Activated naive CD4-positive, alpha-beta T cell treated with anti-CD3 and anti-CD28 coated beads, Interleukin-2, amount 50 U/mL, for 72 hours (primary cell): ENCODE data around the gene CD55. TPM values are rescaled to one million over a fixed set of nuclear protein-coding genes. Genes with fewer than 3 reads are reported as not detected.
"Not testable (repeated sequence)": the region's sequence is repeated elsewhere in the genome, so short reads cannot be mapped to it uniquely, and the experiment has no call there.

Experiments used
- ATAC-seq, 2 donors: fragments of 150-1000 bp; cut with Tn5 transposase; 2 replicates each; pipeline ENCODE4 v1.10.0; 2021; ENCODE audit warnings: mild to moderate bottlenecking in 2 of 2, moderate library complexity in 2 of 2
- DNase-seq, 2 donors: peaks; one replicate each; pipeline ENCODE4 v3.0.0; 2021 to 2022; ENCODE audit warnings: low spot score in 2 of 2
- H3K27ac Mint-ChIP-seq, 2 donors: one replicate each; pipeline ENCODE4 v1.8.0; 2022; ENCODE audit warnings: mild to moderate bottlenecking in 2 of 2, mixed read lengths in 2 of 2
- H3K36me3 Mint-ChIP-seq, 2 donors: one replicate each; pipeline ENCODE4 v1.8.0; 2022; ENCODE audit warnings: mixed read lengths in 2 of 2
- H3K9me3 Mint-ChIP-seq, 2 donors: one replicate each; pipeline ENCODE4 v1.8.0; 2022; ENCODE audit warnings: mixed read lengths in 2 of 2
- total RNA-seq, 2 donors: library from RNA; stranded (reverse); gene quantifications; one replicate each; pipeline ENCODE4 v1.2.3, GENCODE V29; 2022

Gene CD55
- total RNA-seq, 2 donors from 2014 or later, result 55.1 to 141 TPM

- H3K36me3 Mint-ChIP-seq, result peaks cover under 1 to 5% of the 10 kb centered on the region in 2 donors
- ATAC-seq (no peak), DNase-seq (no peak)
- H3K27ac Mint-ChIP-seq, result no peak overlapping the region
- H3K9me3 Mint-ChIP-seq, result peaks cover 4% of the 10 kb centered on the region in 2 donors
Observed at GRCh38 chr1:207316622-207317391, 4.7 kb upstream of the CD55 start.

GRCh38 chr1:207317561-207317960, 3.9 kb upstream of the CD55 start:
- Mint-ChIP-seq H3K27ac (no peak overlapping the region), H3K9me3 (peaks cover 4% of the 10 kb centered on the region in 2 donors), H3K36me3 (peaks cover 8 to 11% of the 10 kb centered on the region in 2 donors)
- ATAC-seq, result no peak
- no peak for DNase-seq

GRCh38 chr1:207318072-207318619, 3.3 kb upstream of the CD55 start:
- DNase-seq (no peak), ATAC-seq (no peak)
- Mint-ChIP-seq H3K27ac (no peak overlapping the region), H3K36me3 (peaks cover 10 to 12% of the 10 kb centered on the region in 2 donors), H3K9me3 (peaks cover 4% of the 10 kb centered on the region in 2 donors)

- DNase-seq, result no peak
- peaks cover 4% of the 10 kb centered on the region in 2 donors for H3K9me3 Mint-ChIP-seq
- no peak for ATAC-seq
- no peak overlapping the region for H3K27ac Mint-ChIP-seq
- peaks cover 17 to 22% of the 10 kb centered on the region in 2 donors for H3K36me3 Mint-ChIP-seq
Observed at GRCh38 chr1:207319199-207319598, 2.3 kb upstream of the CD55 start.

DNA sequence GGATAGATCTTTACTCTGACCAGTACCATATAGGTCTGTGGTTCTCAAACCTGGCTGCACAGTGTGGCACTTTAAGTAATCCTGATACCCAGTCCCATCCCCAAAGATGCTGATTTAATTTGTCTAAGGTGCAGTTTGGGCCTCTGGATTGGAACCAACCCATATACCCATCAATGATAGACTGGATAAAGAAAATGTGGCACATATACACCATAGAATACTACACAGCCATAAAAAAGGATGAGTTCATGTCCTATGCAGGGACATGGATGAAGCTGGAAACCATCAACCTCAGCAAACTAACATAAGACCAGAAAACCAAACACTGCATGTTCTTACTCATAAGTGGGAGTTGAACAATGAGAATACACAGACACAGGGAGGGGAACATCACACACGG, 1.4 kb upstream of the CD55 start:
- peak overlapping the region in 1 of 2 donors; percentile 99 for H3K27ac Mint-ChIP-seq
- peaks cover 17 to 25% of the 10 kb centered on the region in 2 donors for H3K36me3 Mint-ChIP-seq
- H3K9me3 Mint-ChIP-seq, DNase-seq, ATAC-seq: not testable (repeated sequence)

GRCh38 chr1:207321790-207322645, 540 bp downstream of the CD55 start:
- H3K27ac Mint-ChIP-seq, result peak overlapping the region; percentile 99 to 100
- peaks cover 27 to 33% of the 10 kb centered on the region in 2 donors for H3K36me3 Mint-ChIP-seq
- no peak for DNase-seq
- H3K9me3 Mint-ChIP-seq, result no peaks in the 10 kb centered on the region
- ATAC-seq, result no peak

DNA sequence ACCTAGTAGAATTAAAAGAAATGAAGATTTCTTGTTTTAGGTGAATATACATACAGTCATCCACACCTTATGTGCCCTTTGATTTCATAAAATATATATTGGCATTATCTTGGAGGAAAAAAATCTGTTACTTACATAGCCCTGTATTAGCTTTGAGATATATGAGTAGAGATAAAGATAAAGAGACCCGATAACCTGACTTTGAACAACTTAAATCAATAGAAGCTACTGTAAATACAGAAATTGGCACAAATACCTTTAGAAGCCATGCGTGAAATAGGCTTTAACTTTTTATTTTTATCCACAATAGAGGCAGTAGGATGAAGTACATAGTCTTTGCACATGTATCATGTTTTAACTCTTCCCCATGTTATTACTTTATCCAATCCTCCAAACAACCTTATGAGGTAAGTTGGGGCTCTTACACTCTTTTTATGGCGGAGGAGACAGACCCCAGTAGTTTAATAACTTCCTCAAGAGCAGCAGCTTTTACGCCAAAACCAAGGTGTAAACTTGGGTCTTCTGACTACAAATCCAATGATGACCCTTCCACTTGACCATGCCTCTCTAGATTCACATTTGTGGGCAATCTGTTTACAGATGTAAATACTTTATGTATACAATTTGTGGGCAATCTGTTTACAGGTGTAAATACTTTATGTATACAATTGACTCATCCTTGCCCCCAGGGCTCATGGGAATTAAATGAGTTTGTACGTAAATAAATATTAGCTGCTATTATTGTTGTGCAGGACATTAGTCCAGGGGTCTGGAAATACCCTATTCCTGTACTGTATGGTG, 2.1 kb downstream of the CD55 start:
- no peaks in the 10 kb centered on the region for H3K9me3 Mint-ChIP-seq
- H3K27ac Mint-ChIP-seq, result peak overlapping the region in 1 of 2 donors; percentile 51
- no peak for DNase-seq
- no peak for ATAC-seq
- H3K36me3 Mint-ChIP-seq, result peaks cover 44 to 49% of the 10 kb centered on the region in 2 donors

DNA sequence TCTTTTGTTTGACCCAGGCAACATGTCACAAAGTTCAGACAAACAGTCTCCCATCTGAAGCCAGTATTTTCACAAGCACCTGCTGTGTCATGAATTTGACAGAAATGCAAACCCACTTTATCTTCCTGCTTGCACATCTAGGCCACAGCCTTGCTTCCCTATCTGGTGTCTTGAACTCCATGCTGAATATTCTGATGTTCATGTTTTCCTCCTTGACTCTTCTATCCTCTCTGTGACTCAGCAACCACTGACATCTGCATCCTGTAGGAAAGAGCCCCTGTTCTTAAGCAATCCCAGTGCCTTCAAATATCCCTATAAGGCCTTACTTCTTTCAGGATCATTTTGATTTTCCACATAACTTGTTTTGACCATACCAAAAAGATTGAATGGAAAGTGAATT, 6.5 kb downstream of the CD55 start:
- Mint-ChIP-seq H3K36me3 (peaks cover 58 to 74% of the 10 kb centered on the region in 2 donors), H3K27ac (peak overlapping the region; percentile 26 to 72), H3K9me3 (peaks cover 2 to 5% of the 10 kb centered on the region in 2 donors)
- ATAC-seq, result peak in 1 of 2 donors; percentile 48
- DNase-seq, result no peak

GRCh38 chr1:207328908-207329440, 7.5 kb downstream of the CD55 start:
- H3K36me3 Mint-ChIP-seq, result peaks cover 62 to 76% of the 10 kb centered on the region in 2 donors
- H3K9me3 Mint-ChIP-seq, result peaks cover 12 to 14% of the 10 kb centered on the region in 2 donors
- H3K27ac Mint-ChIP-seq, result peak overlapping the region; percentile 12 to 26
- DNase-seq, result no peak
- peak; percentile 14 to 29 for ATAC-seq

DNA sequence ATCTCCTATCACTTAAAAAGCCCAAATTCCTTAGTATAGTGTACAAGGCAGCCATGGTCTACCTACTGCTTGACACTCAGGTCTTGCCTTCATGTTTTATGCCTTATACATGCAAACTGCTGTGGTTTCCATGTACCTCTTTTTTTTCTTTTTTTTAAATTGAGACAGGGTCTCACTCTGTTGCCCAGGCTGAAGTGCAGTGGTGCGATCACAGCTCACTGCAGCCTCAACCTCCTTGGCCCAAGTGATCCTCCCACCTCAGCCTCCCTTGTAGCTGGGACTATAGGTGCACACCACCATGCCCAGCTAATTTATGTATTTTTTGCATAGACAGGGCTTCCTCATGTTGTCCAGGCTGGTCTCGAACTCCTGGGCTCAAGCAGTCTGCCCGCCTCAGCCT, 8.0 kb downstream of the CD55 start:
- H3K9me3 Mint-ChIP-seq, result peaks cover 12 to 18% of the 10 kb centered on the region in 2 donors
- peak overlapping the region; percentile 12 to 26 for H3K27ac Mint-ChIP-seq
- peaks cover 65 to 76% of the 10 kb centered on the region in 2 donors for H3K36me3 Mint-ChIP-seq
- DNase-seq (no peak), ATAC-seq (peak in 1 of 2 donors; percentile 10)

DNA sequence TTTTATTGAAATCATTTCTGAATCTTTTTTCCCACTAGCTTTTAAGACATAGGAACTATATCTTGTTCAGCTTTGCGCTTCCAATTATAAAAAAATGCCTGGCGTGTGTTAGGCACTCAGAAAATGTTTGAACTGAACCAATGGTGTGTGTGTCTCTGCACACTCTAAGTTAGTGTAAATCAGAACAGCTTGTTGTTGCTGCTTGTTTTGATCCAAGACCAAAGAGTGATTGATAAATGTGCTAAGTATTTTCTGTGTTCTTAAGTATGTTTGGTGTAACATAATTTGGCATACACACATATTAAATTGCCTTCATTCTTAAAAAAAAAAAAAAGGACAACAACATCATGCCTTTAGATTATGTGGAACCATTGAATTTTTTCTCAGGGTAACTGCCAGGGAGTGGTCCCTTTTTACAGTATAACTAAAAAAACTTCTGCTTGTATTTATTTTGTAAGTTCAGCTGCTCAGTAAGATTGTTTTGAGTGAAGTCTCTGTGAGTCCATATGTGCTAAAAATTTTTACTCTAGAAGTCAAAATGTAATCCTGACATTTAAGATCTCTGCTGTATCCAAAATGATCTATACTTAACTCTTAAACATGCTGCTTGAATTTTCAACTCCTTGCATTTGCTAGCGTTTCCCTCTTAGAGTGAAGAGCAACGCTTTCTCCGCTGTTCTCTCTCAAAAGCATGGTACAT, 8.7 kb downstream of the CD55 start:
- peaks cover 67 to 81% of the 10 kb centered on the region in 2 donors for H3K36me3 Mint-ChIP-seq
- peak in 1 of 2 donors; percentile 19 for ATAC-seq
- peaks cover 12 to 21% of the 10 kb centered on the region in 2 donors for H3K9me3 Mint-ChIP-seq
- no peak for DNase-seq
- peak overlapping the region in 1 of 2 donors; percentile 37 for H3K27ac Mint-ChIP-seq

DNA sequence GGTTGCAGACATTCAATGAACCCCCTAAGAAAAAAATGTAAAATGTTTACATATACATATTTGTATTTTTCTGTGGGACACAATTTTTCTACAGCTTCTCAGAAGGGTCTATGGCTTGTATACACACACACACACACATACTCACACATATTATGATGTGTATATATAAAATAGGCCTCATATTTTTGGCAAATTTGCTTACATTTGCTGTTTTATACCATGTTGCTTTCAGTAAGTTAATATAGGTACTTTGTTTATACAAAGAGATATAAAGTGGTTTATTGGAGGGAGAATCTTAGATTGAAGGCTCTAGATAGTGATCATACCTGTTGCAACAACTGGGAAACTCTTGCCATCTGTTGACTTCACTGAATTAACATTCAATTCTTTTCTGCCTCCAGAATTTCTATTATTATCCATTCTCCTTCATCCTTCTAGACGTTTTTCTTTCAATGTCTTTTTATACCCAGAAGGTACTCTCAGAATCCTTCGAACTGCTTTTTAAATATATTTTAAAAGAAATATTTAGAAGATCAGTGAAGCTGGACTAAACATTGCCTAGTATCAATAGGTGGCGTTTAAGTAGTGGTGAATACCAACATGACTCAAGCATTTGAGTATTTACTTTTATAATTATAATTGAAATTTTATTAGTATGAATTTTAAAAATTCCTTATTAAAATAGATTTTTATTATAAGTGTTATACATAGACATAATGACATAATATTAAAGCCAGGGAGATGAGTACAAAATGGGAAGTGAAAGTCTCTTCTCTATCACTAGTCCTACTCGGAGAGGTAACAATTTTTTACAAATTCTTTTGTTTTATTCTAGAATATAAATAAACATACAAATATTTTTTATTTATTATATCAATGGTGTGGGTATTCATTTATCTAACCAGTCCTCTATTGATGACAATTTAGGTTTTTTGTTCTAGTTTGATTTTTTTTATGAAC, 10.2 kb downstream of the CD55 start:
- Mint-ChIP-seq H3K9me3 (peaks cover 12 to 21% of the 10 kb centered on the region in 2 donors), H3K36me3 (peaks cover 60 to 78% of the 10 kb centered on the region in 2 donors), H3K27ac (no peak overlapping the region)
- ATAC-seq (no peak), DNase-seq (no peak)

- ATAC-seq (no peak), DNase-seq (no peak)
- Mint-ChIP-seq H3K9me3 (peaks cover 12 to 21% of the 10 kb centered on the region in 2 donors), H3K36me3 (peaks cover 53 to 77% of the 10 kb centered on the region in 2 donors), H3K27ac (peak overlapping the region; percentile 52 to 56)
Observed at GRCh38 chr1:207333009-207333600, 11.6 kb downstream of the CD55 start.

DNA sequence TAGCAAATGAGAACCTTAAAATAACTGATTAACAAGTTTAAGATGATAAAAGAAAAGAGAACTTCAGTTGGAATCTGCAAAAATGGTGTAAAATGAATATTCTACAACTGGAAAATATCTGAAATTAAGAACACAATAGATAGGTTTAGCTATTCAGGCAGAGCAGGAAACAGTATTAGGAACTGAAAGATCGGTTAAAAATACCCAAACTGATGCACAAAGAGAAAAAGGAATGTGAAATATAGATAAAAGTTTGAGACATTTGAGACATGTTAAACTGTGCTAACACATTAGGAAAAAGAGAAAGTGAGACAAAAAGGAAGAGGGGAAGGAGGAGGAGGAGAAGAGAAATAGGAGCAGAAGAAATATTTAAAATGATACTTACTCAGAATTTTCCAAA, 12.1 kb downstream of the CD55 start:
- Mint-ChIP-seq H3K27ac (peak overlapping the region; percentile 52 to 56), H3K9me3 (peaks cover 12 to 21% of the 10 kb centered on the region in 2 donors), H3K36me3 (peaks cover 48 to 72% of the 10 kb centered on the region in 2 donors)
- no peak for DNase-seq
- no peak for ATAC-seq
